Left kidney (tissue), 2 donors: Measurements from ENCODE around the gene GOLGA6L2. TPM values are rescaled to one million over a fixed set of nuclear protein-coding genes. Genes with fewer than 3 reads are reported as not detected.
"Not testable (repeated sequence)": the region's sequence is repeated elsewhere in the genome, so short reads cannot be mapped to it uniquely, and the experiment has no call there.

Experiments
- DNase-seq: peaks from one replicate; pipeline ENCODE4 v3.0.0-alpha.2; 2013
- polyA plus RNA-seq: library from polyadenylated mRNA; unstranded; fragments of 120-200 nt; gene quantifications from one replicate; pipeline ENCODE4 v1.2.1, GENCODE V29; 2013; ENCODE audit not compliant: insufficient read length

The GOLGA6L2 gene
- polyA plus RNA-seq, 1 donor: not detected

DNA sequence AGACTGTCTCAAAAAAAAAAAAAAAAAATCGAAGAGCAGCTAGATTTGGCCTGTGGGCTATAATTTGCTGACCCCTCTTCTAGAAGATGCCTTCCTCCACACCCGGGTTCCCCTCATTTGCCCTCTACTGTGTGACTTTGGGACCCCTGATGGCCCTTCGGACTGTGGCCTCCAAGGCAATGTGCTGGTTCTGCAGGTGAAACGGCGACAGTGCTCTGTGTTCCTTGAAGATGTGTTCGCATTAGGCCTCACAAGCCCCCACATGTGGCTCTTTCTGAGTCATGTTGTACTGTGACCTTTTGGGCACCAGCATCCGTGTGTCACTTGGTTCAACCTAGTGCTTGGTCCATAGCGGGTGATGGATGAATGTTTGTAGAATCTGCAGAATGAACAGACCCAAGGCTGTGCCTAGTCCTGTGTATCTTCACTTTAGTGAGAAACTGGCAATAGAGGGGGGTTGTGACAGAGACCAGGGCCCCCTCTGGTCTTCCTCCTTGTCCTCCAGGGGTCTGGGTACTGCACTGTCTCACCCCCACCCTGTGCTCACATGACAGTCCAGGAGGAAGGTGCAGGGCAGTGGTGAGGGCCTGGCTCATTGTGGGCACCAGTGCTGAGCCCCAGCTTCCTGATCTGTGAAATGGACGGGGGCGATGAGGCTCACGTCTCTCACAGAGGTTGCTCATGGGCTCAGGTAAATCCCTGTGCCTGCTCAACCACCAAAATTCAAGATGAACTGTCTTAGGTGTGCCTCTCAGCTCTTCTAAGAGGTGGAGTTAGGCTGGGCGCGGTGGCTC lies 22.7 kb downstream of the GOLGA6L2 start:
- no peak for DNase-seq

- no peak for DNase-seq
These were observed 23.9 kb downstream of the GOLGA6L2 start for GRCh38 chr15:23422946-23423708.

DNA sequence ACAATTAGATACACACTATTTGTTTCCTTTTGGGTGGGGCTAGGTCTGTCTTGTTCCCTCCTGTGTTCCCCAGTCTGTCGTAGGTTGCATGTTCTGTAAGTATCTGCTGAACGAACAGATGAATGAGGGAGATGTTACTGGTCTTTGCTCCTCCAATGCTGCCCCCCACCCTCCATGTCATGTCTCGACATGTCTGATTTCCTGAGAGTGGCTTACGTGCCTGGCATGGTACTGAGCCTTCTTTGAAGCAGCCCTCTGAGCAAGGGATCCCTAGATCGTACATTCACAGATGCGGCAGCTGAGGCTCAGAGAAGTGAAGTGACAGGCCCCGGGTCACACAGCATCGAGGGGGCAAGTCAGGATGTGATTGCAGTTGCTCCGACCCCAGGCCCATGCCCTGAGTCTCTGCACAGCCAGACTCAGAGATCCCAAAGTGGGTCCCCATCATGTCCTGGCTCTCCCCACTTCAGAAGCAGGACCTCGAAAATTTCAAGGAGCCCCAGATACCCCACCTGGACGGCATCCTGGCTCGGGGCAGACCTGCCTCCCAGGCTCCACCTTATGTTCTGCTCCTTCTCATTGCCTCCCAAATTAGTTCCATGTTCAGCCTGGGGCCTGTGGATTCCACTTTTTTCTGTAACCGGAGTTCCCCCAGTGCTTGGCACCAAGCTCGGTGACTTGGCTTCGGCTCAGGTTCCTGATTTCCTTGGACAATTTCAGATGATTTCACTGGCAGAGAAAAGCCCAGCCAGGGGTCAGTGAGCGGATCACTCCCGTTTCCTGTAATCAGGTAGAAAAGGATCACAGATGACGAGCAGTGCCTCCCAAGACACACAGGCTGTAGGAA lies 24.7 kb downstream of the GOLGA6L2 start:
- no peak for DNase-seq

DNA sequence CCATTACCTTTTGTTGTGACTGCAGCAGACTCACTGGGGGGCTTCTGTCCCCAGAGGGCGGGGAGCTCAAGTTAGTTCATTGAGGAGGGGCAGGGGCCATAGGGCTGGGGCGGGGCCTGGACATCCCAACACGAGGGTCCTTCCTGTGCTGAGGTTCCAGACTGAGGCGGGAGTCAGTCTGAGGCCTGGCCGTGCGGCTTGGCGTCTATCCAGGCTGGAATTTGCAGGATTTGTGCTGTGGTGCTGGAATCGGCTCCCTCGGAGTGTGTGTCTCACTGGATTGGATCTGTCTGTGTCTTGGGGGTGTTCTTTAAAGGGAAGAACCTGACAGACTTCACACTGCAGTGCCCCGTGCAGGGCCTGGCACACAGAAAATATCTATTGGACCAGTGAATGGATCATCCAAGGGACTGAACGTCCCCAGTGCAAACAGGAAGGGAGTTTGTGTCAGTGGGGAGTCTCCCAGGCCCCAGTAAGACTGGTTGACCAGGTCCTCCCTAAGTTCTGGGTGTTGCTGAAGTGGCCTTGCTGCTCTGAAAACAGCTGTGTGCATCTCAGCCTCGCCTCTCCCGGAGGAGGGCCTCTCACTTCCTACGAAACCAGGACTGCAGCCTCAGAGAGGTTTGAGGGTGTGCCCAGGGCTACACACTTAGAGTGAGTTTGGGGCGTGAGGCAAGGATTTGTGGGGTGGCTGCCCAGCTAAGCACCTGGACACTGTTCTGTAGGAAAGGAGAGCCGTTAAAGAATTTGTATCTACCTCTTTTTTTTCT lies 26.1 kb downstream of the GOLGA6L2 start:
- no peak for DNase-seq

DNA sequence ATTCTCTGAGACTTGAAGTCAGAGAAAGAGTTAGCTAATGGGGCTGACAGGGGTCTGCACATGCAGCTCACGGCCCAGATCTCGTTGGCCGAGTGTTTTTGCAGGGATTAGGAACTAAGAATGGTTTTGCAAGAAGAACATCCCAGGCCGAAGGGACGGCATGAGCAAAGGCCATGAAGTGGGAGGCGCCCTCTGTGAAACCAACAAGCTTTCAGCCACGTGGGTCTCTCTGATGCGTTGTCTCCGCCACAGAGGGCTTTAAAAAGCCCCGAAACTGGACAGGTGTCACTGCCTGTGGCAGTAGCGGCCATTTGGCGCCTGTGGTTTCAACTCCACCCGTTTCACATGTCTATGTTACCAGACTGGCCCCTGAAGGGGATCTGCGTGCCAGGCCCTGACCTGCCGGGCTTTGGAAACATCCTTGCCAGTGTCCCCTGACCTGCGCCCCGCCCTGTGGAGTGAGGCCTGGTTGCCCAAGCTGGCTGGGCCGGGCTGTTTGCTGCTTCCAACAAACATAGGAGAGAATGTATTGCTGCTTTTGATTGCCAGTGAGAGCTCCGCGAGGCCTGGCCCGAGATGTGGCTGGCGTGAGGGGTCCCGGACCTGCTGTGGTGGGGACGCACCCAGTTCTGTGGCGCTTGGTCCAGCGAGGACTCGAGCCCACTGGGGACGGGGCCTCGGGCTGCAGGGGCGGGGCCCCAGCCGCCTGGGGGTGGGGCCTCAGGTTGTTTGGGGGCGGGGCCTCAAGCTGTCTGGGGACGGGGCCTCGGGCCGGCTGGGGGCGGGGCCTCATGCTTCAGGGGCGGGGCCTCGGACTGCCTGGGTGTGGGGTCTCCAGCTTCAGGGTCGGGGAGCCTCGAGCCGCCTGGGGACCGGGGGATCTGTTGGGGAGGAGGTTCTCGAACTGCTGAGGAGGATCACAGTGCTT lies 30.4 kb downstream of the GOLGA6L2 start:
- DNase-seq: no peak

GRCh38 chr15:23415866-23416265 lies 31.2 kb downstream of the GOLGA6L2 start:
- DNase-seq: not testable (repeated sequence)

- no peak for DNase-seq
These were observed 31.6 kb downstream of the GOLGA6L2 start for GRCh38 chr15:23415321-23415865.

DNA sequence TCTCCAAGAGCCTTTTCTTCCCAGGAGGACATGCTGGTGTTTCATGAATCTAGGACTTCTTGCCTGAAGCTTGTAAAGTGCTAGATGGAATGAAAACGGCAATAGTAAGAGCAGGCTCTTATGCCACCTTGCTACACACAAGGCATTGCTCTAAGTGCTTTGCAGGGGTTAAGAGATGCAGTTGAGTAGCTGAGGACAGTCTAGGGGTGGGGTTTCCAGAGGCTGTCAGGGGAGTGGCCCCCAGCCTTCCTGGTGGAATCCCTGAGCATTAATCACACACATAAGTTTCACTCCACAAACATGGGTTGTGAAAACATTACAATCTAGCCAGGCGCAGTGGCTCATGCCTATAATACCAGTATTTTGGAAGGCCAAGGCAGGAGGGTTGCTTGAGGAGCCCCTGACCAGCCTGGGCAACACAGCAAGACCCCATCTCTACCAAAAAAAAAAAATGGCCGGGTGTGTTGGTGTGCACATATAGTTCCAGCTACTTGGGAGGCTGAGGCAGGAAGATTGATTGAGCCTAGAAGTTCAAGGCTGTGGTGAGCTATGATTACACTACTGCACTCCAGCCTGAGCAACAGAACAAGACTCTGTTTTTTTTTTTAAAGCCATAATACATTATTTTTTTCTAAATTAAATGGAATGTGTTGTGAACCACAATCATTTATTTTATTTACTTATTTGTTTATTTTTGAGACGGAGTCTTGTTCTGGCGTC lies 34.0 kb downstream of the GOLGA6L2 start:
- DNase-seq: not testable (repeated sequence)

- DNase-seq: no peak
These were observed 35.2 kb downstream of the GOLGA6L2 start for GRCh38 chr15:23411841-23412240.

- no peak for DNase-seq
These were observed 43.5 kb downstream of the GOLGA6L2 start for GRCh38 chr15:23403550-23403949.

- no peak for DNase-seq
These were observed 44.5 kb downstream of the GOLGA6L2 start for GRCh38 chr15:23402544-23402943.

- DNase-seq: no peak
These were observed 44.9 kb downstream of the GOLGA6L2 start for GRCh38 chr15:23402140-23402539.

DNA sequence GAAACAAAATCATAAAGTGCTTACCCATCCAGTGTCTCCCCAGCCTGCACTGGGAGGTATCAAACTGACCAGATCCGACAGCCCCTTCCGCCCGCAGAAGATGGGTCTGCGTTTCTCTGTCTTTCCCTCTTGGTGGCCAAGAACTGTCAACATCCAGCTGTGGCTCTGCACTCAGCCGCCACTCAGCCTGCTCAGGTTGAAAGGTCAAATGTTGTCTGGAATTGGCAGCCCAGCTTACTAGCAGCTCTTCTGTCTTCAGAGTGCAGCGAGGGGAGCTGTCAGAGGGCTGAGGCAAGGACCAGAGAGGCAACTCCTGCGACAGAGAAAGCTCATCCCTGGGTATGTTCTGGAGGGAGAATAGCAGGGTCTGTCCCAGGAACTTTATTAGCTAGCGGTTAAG lies 45.4 kb downstream of the GOLGA6L2 start:
- no peak for DNase-seq

- not testable (repeated sequence) for DNase-seq
These were observed 47.8 kb downstream of the GOLGA6L2 start for GRCh38 chr15:23399207-23399606.

- DNase-seq: not testable (repeated sequence)
These were observed 48.7 kb downstream of the GOLGA6L2 start for GRCh38 chr15:23398357-23398756.

DNA sequence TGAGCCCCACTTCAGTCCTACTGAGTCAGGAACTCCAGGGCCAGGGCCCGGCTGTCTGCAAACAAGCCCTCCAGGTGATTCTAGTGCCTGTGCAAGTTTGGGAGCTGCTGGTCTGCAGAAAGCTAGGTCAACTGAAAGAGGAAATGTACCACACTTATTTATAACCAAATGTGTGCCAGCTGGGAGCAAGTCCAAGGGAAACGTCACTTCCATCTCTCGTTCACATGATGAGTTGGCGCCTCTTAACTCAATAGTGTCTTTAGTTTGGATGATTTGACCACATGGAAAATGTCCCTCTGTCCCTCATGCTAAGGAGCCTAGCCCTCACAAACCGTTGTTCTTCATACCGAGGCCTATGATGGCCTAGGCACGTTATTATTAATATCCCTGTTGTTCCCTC lies 49.3 kb downstream of the GOLGA6L2 start:
- no peak for DNase-seq

DNA sequence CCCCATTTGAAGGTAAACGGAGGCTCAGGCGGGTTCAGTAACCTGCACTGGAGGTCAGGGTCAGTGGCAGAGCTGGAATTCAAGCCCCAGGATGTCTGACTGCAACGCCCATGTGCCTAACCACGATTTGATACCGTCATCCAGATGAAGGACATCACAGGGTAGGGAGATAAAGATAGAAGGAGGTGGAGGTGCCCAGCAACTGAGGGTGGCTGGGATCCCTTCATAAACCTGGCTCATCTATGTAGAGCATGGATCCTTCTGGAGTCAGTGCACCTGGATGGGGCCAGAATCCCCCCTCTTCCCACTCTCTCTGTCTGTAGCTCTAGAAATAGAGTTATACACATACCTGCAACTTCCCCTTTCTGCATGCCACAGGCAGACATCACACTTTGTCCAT lies 51.2 kb downstream of the GOLGA6L2 start:
- no peak for DNase-seq

- no peak for DNase-seq
These were observed 51.9 kb downstream of the GOLGA6L2 start for GRCh38 chr15:23395030-23395692.
